IMR-90 (cell line): Measurements from ENCODE around the gene GNGT1. TPM values are rescaled to one million over a fixed set of nuclear protein-coding genes. Genes with fewer than 3 reads are reported as not detected.

Experiments used
- ATAC-seq: fragments of 200-7000 bp; cut with Tn5 transposase; 2 replicates; pipeline ENCODE4 v1.9.1; 2020; ENCODE audit warnings: low read depth, mild to moderate bottlenecking, moderate library complexity
- BruUV-seq: library from RNA; stranded (reverse); fragments of 400-500 nt; replicated peaks from 2 replicates; lab custom pipeline; 2021; lab: Mats Ljungman, UMichigan
- CTCF ChIA-PET: fragments of 300-600 bp; formaldehyde crosslinking; extraction: SDS; loops from one replicate; lab custom pipeline; 2021; ENCODE audit warnings: antibody characterized with exemption; lab: Yijun Ruan, JAX
- POLR2A ChIA-PET: fragments of 300-600 bp; sonication (Branson Sonifier 250); formaldehyde crosslinking; loops from one replicate; lab custom pipeline; 2022; ENCODE audit warnings: antibody characterized with exemption; ENCODE audit not compliant: unreplicated experiment; lab: Charles Lee
- DNase-seq: peaks from one replicate; pipeline ENCODE4 v3.0.0; 2013
- H2AFZ ChIP-seq: replicated peaks from 2 replicates; pipeline ENCODE3; 2013; ENCODE audit warnings: low read length, mild to moderate bottlenecking; ENCODE audit not compliant: poor library complexity
- H2AK5ac ChIP-seq: 2 replicates; pipeline ENCODE4 v1.6.1; 2013; ENCODE audit warnings: low read depth, low read length, inconsistent platforms
- H2AK9ac ChIP-seq: replicated peaks from 2 replicates; pipeline ENCODE3; 2013; ENCODE audit warnings: mild to moderate bottlenecking, low read depth, low read length, moderate library complexity; ENCODE audit not compliant: poor library complexity
- H2BK120ac ChIP-seq: 2 replicates; pipeline ENCODE4 v1.6.1; 2013; ENCODE audit warnings: low read depth, low read length, inconsistent platforms
- H2BK15ac ChIP-seq: 3 replicates; pipeline ENCODE4 v1.6.1; 2013; ENCODE audit warnings: low read depth, low read length, inconsistent platforms
- H2BK20ac ChIP-seq: 2 replicates; pipeline ENCODE4 v1.6.1; 2013; ENCODE audit warnings: low read depth, mild to moderate bottlenecking, inconsistent platforms, low read length, moderate library complexity
- H2BK5ac ChIP-seq: 2 replicates; pipeline ENCODE4 v1.6.1; 2013; ENCODE audit warnings: mild to moderate bottlenecking, low read depth, low read length, inconsistent platforms; ENCODE audit not compliant: poor library complexity, severe bottlenecking
- H3K14ac ChIP-seq: replicated peaks from 2 replicates; pipeline ENCODE4 v1.6.1; 2013; ENCODE audit warnings: low read depth, low read length, inconsistent platforms
- H3K18ac ChIP-seq: 2 replicates; pipeline ENCODE4 v1.6.1; 2013; ENCODE audit warnings: low read depth, low read length, control low read depth
- H3K23ac ChIP-seq: 2 replicates; pipeline ENCODE4 v1.6.1; 2013; ENCODE audit warnings: low read depth, low read length, inconsistent platforms
- H3K27ac ChIP-seq: 2 replicates; pipeline ENCODE4 v1.5.1; 2013; ENCODE audit warnings: mild to moderate bottlenecking, control low read depth, low read length; ENCODE audit not compliant: insufficient read depth
- H3K27me3 ChIP-seq: 2 replicates; pipeline ENCODE4 v1.6.1; 2013; ENCODE audit warnings: low read length; ENCODE audit not compliant: control insufficient read depth, insufficient read depth
- H3K36me3 ChIP-seq: 2 replicates; pipeline ENCODE4 v1.6.1; 2013; ENCODE audit warnings: low read length, mixed read lengths; ENCODE audit not compliant: control insufficient read depth, insufficient read depth
- H3K4ac ChIP-seq: 2 replicates; pipeline ENCODE4 v1.6.1; 2013; ENCODE audit warnings: low read depth, low read length, inconsistent platforms
- H3K4me1 ChIP-seq: 2 replicates; pipeline ENCODE4 v1.6.1; 2013; ENCODE audit warnings: low read length, mixed read lengths; ENCODE audit not compliant: control insufficient read depth, insufficient read depth
- H3K4me2 ChIP-seq: 2 replicates; pipeline ENCODE4 v1.6.1; 2013; ENCODE audit warnings: low read depth, mild to moderate bottlenecking, control low read depth, low read length, moderate library complexity
- H3K4me3 ChIP-seq: 2 replicates; pipeline ENCODE4 v1.5.1; 2013; ENCODE audit warnings: low read depth, mild to moderate bottlenecking, control low read depth, low read length, moderate library complexity; ENCODE audit not compliant: insufficient read depth
- H3K56ac ChIP-seq: 2 replicates; pipeline ENCODE4 v1.6.1; 2013; ENCODE audit warnings: low read length, inconsistent platforms; ENCODE audit not compliant: insufficient read depth; ENCODE audit errors: extremely low read depth
- H3K79me1 ChIP-seq, 2 experiments: 2 replicates each; pipeline ENCODE4 v1.6.1; 2013; ENCODE audit warnings: low read length in 2 of 2, inconsistent platforms in 1 of 2, low read depth in 1 of 2
- H3K9ac ChIP-seq: 2 replicates; pipeline ENCODE4 v1.6.1; 2013; ENCODE audit warnings: low read depth, low read length, control low read depth
- H3K9me1 ChIP-seq: 2 replicates; pipeline ENCODE4 v1.6.1; 2013; ENCODE audit warnings: low read length, inconsistent platforms; ENCODE audit not compliant: insufficient read depth
- H3K9me3 ChIP-seq: 2 replicates; pipeline ENCODE4 v1.6.1; 2013; ENCODE audit warnings: low read length; ENCODE audit not compliant: control insufficient read depth, insufficient read depth
- H4K20me1 ChIP-seq: 2 replicates; pipeline ENCODE4 v1.6.1; 2013; ENCODE audit warnings: low read length, inconsistent platforms; ENCODE audit not compliant: insufficient read depth
- H4K5ac ChIP-seq: 2 replicates; pipeline ENCODE4 v1.6.1; 2013; ENCODE audit warnings: mild to moderate bottlenecking, low read depth, low read length, control low read depth
- H4K8ac ChIP-seq, 2 experiments: 2 replicates each; pipeline ENCODE4 v1.6.1; 2013; ENCODE audit warnings: low read depth in 2 of 2, low read length in 2 of 2, control low read depth in 1 of 2, inconsistent platforms in 1 of 2
- H4K91ac ChIP-seq: 2 replicates; pipeline ENCODE4 v1.6.1; 2013; ENCODE audit warnings: low read depth, low read length, inconsistent platforms; ENCODE audit not compliant: insufficient read depth
- BHLHE40 ChIP-seq: fragments of 150-350 bp; IDR thresholded peaks from 2 replicates; pipeline ENCODE4 v1.6.1; 2016; ENCODE audit warnings: mild to moderate bottlenecking, low read depth, low read length
- CEBPB ChIP-seq: IDR thresholded peaks from 2 replicates; pipeline ENCODE4 v1.6.1; 2012; ENCODE audit warnings: low read depth, low read length, improper control_type of control experiment
- CHD1 ChIP-seq: IDR thresholded peaks from 2 replicates; pipeline ENCODE4 v1.6.1; 2012; ENCODE audit warnings: low read depth, low read length, improper control_type of control experiment
- FOS ChIP-seq: fragments of 150-350 bp; IDR thresholded peaks from 2 replicates; pipeline ENCODE4 v1.6.1; 2016; ENCODE audit warnings: low read depth, low read length
- MAFK ChIP-seq: IDR thresholded peaks from 2 replicates; pipeline ENCODE4 v1.6.1; 2012; ENCODE audit warnings: low read depth, low read length, improper control_type of control experiment
- MAZ ChIP-seq: IDR thresholded peaks from 2 replicates; pipeline ENCODE4 v1.6.1; 2012; ENCODE audit warnings: low read depth, mild to moderate bottlenecking, low read length, improper control_type of control experiment, moderate library complexity, borderline replicate concordance
- MXI1 ChIP-seq: IDR thresholded peaks from 2 replicates; pipeline ENCODE4 v1.6.1; 2012; ENCODE audit warnings: low read depth, mild to moderate bottlenecking, low read length, moderate library complexity, borderline replicate concordance
- NFE2L2 ChIP-seq: fragments of 150-350 bp; IDR thresholded peaks from 2 replicates; pipeline ENCODE4 v1.6.1; 2016; ENCODE audit warnings: low read depth, mild to moderate bottlenecking, low read length
- POLR2A ChIP-seq: IDR thresholded peaks from 2 replicates; pipeline ENCODE4 v1.6.1; 2012; ENCODE audit warnings: mild to moderate bottlenecking, low read depth, low read length
- RAD21 ChIP-seq: IDR thresholded peaks from 2 replicates; pipeline ENCODE4 v1.6.1; 2012; ENCODE audit warnings: low read length, improper control_type of control experiment
- SMC3 ChIP-seq: fragments of 150-350 bp; IDR thresholded peaks from 2 replicates; pipeline ENCODE4 v1.6.1; 2016; ENCODE audit warnings: low read depth, mild to moderate bottlenecking, antibody characterized with exemption, low read length, moderate library complexity
- WGBS, 2 experiments: methylation state at CpG; one replicate each; pipeline versions ENCODE4 v1.1.5 to v1.1.7; 2013; ENCODE audit warnings: missing lambda C conversion rate in 2 of 2; ENCODE audit not compliant: insufficient read length in 1 of 2; ENCODE audit errors: extremely low coverage in 2 of 2; 5-methylcytosine and 5-hydroxymethylcytosine counted together
- dilution Hi-C: fragments of 300-500 bp; cut with HindIII; formaldehyde crosslinking; loops from one replicate; pipeline ENCODE4 v1.14.3; 2018; ENCODE audit warnings: low sequenced_read_pairs; ENCODE audit not compliant: unreplicated experiment
- in situ Hi-C: fragments of 300-500 bp; cut with MboI; formaldehyde crosslinking; loops from 3 replicates; pipeline ENCODE4 v1.14.3; 2019; ENCODE audit warnings: low sequenced_read_pairs, inconsistent platforms, mixed read lengths
- intact Hi-C: fragments of 100-400 bp; cut with micrococcal nuclease; formaldehyde crosslinking; loops from 2 replicates; pipeline ENCODE4 v1.10.0; 2022
- polyA plus RNA-seq, 3 experiments: library from polyadenylated mRNA; depleted of rRNA; stranded (reverse); fragments of >200 nt; gene quantifications; 2 replicates each; pipeline ENCODE4 v1.2.3, GENCODE V29; 2012; ENCODE audit warnings: low replicate concordance in 1 of 3
- total RNA-seq: library from RNA; depleted of rRNA; stranded (reverse); fragments of >200 nt; gene quantifications from 2 replicates; pipeline ENCODE4 v1.2.3, GENCODE V29; 2012
- TF ChIP-seq, protein P1 (sequence below): conservative IDR thresholded peaks from 2 replicates; pipeline ENCODE4 v1.5.1; 2012; ENCODE audit warnings: mild to moderate bottlenecking, low read depth, low read length, improper control_type of control experiment

Gene GNGT1
- total and polyA plus RNA-seq, 2 of the 4 experiments (the other 2 are of a cell fraction), result not detected

DNA sequence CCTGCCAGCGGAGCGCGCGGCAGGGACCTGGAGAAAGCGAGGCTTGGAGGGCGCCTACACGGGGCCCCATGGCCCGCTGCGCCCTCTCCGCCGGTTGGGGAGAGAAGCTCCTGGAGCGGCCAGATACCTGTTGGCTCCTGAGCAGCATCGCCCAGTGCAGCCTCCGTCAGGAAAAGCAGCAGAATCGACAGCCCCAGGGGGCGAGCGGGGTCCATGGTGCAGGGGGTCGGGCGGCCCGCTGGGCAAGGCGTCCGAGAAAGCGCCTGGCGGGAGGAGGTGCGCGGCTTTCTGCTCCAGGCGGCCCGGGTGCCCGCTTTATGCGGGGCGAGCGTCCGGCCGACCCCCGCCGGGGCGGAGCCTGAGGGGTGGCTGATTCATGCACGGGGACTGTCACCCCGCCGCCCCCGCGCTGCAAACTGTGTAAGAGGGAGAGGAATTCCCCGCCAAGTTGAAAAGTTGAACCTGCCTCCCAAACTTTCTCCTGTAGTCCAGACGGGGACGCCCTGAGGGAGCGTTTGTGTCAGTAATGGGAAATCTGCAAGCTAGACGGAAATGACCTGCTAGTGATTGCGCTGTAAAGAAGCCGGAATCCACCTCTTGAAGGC is 15.8 kb upstream of the GNGT1 start, which contains the start of gene TFPI2:
TSS of gene TFPI2 (minus strand) at position 290 of the 605 bp plus-strand sequence. CDS start at position 215, 75 bp downstream.
- intact Hi-C loops (loop anchor here (5.0 kb wide), 1 partner anchor 112 kb away; the partner anchor contains the start of gene BET1), in situ Hi-C loops (no loop called here), dilution Hi-C loops (no loop called here)
- Histone ChIP-seq H3K23ac (peak within 1 kb of the TSS; percentile 45; the same call in 1 of the 2 replicates), H4K8ac (peak within 1 kb of the TSS; percentile 30 to 46; a peak in 2 of 4 replicates), H3K9me3 (no peaks in the 10 kb centered on the region), H2BK20ac (no peak within 1 kb of the TSS), H3K9me1 (no peaks in the 10 kb centered on the region), H3K4me1 (peaks cover 2% of the 10 kb centered on the region; the same call in 1 of the 2 replicates), H3K9ac (peak within 1 kb of the TSS; percentile 77), H3K4me2 (peak within 1 kb of the TSS; percentile 94), H3K4ac (peak within 1 kb of the TSS; percentile 22), H3K27ac (peak within 1 kb of the TSS; percentile 71), H3K79me1 (no peaks in the 10 kb centered on the region), H3K14ac (0 out of 2 replicates have a peak within 1 kb of the TSS, but pooled peaks have one; percentile 10), H3K27me3 (no peaks in the 10 kb centered on the region), H2AFZ (peak within 1 kb of the TSS; percentile 90), H2BK15ac (no peak within 1 kb of the TSS; the same call in 2 of the 3 replicates), H2AK9ac (peak within 1 kb of the TSS; percentile 37), H2AK5ac (no peak within 1 kb of the TSS), H4K91ac (no peak within 1 kb of the TSS), H3K36me3 (no peaks in the 10 kb centered on the region; the same call in 1 of the 2 replicates), H2BK5ac (peak within 1 kb of the TSS; percentile 37), H3K56ac (peak within 1 kb of the TSS; percentile 14; the same call in 1 of the 2 replicates), H4K20me1 (no peaks in the 10 kb centered on the region; the same call in 1 of the 2 replicates), H4K5ac (peak within 1 kb of the TSS; percentile 3; the same call in 1 of the 2 replicates), H3K4me3 (peak within 1 kb of the TSS; percentile 69), H3K18ac (peak within 1 kb of the TSS; percentile 74; the same call in 1 of the 2 replicates), H2BK120ac (peak within 1 kb of the TSS; percentile 45; the same call in 1 of the 2 replicates)
- POLR2A ChIA-PET, result no interaction called here
- no TSS peak for BruUV-seq
- CTCF ChIA-PET, result interaction anchor here (0.6 to 1.1 kb wide), 3 partner anchors 8 to 200 kb away, joined by 3 read pairs; partner anchors contain the start of gene GNGT1
- TF ChIP-seq MAFK, result peak; percentile 85
- TF ChIP-seq RAD21, result peak; percentile 33; the same call in 1 of the 2 replicates
- 0 out of 2 replicates have a peak, but pooled peaks have one; percentile 37 for TF ChIP-seq MAZ
- 0 out of 2 replicates have a peak, but pooled peaks have one; percentile 11 for TF ChIP-seq SMC3
- TF ChIP-seq MXI1, result no peak
- peak; percentile 92 for TF ChIP-seq POLR2A
- TF ChIP-seq CEBPB, result no peak
- no peak for TF ChIP-seq NFE2L2
- peak; percentile 30; the same call in 1 of the 2 replicates for TF ChIP-seq FOS
- TF ChIP-seq CHD1, result no peak
- no peak for TF ChIP-seq BHLHE40
- TF ChIP-seq, protein P1, sequence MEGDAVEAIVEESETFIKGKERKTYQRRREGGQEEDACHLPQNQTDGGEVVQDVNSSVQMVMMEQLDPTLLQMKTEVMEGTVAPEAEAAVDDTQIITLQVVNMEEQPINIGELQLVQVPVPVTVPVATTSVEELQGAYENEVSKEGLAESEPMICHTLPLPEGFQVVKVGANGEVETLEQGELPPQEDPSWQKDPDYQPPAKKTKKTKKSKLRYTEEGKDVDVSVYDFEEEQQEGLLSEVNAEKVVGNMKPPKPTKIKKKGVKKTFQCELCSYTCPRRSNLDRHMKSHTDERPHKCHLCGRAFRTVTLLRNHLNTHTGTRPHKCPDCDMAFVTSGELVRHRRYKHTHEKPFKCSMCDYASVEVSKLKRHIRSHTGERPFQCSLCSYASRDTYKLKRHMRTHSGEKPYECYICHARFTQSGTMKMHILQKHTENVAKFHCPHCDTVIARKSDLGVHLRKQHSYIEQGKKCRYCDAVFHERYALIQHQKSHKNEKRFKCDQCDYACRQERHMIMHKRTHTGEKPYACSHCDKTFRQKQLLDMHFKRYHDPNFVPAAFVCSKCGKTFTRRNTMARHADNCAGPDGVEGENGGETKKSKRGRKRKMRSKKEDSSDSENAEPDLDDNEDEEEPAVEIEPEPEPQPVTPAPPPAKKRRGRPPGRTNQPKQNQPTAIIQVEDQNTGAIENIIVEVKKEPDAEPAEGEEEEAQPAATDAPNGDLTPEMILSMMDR, result peak; percentile 18; the same call in 1 of the 2 replicates
- DNase-seq, result peak; percentile 83
- WGBS, 2 experiments, result 1% methylated on average over 16 of the region's 49 CpGs; no CpG with 5 or more reads in 1 of the 2 experiments
- ATAC-seq, result peak; percentile 72
